ENCODE data around the gene SAMSN1. TPM values are rescaled to one million over a fixed set of nuclear protein-coding genes. Genes with fewer than 3 reads are reported as not detected.
"Not testable (repeated sequence)": the region's sequence is repeated elsewhere in the genome, so short reads cannot be mapped to it uniquely, and the experiment has no call there.

SAMSN1 gene
- total RNA-seq, 2 donors from 2014 or later, result 2.8 to 4.2 TPM

DNA sequence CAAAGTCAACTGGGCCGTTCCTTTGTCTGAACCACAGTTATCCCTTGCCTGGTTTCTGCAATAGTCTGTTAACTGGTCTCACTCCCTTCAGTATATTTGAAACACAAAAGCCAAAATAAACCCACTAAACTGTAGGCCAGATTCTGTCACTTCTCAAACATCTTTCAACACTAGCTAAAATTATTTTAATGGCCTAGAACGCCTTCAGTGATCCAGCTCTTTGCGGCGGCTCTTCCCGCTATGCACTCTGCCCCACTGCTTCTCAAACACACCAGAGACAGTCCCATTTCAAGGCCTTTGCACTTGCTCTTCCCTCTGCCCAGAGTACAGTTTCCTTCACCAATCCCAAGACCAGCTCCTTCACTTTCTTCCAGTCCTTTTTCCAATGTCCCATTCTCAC lies 9.2 kb downstream of the SAMSN1 start:
- intact Hi-C loops (cut with DNase I, micrococcal nuclease), result no loop called here
- no peak for DNase-seq
- ATAC-seq, result no peak

DNA sequence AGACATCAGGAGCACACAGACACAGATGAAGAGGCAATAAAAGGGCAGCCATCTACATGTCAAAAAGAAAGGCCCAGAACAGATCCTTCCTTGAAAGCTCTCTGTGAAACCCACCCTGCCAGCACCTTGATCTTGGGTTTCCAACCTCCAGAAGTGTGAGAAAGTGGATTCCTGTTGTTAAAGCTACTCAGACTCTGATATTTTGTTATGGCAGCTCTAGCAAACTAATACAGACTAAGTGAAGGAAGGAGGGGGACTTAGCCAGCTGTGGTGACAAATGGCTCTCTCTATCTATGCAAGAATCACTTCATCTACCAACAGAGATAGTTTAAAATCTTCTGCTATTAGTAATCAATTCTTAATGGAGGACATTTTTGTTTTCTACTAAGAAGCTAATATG lies 10.4 kb downstream of the SAMSN1 start:
- ATAC-seq (no peak), DNase-seq (no peak)
- intact Hi-C loops (cut with DNase I, micrococcal nuclease), result no loop called here

DNA sequence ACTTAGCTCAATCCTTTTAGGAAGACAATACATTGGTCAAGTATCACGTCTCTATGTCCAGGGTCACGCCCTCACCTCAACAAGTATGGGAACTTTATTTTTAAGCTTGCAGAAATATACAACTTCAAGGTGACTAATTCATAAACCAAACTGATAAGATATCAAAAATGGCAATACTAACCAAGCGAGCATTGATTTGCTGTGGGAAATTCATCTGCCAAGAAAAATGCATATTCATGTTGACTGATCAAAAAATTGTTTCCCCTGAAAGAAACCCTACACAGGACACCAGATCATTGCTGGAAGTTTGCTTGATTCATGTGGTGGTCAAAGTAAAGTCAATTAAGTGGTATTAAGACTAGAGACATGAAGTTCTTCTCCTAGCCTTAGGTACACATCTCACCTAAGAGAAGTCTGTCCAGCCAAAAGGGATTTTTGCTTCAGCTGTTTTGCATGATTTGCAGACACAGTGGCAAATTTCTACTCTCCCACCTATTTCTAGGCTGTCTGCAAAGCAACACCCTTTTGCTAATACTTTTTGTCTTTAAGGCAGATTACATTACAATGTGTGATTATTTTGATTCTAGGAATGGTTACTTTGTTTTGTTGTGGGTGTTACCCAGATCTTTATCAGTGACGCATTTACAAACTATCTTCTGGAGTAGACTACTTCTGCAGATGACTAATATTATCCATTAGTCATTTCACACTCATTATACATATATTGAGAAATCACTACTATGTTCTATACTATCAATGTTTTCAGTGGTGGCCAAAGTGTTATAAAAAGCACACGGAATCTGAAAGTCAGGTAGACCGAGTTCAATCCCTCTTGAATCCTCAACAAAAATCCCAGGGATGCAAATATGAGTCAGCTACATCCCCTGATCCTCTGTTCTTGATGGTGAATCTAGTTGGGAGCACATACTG lies 12.4 kb downstream of the SAMSN1 start:
- ATAC-seq (no peak), DNase-seq (no peak)
- intact Hi-C loops (cut with DNase I, micrococcal nuclease), result no loop called here

DNA sequence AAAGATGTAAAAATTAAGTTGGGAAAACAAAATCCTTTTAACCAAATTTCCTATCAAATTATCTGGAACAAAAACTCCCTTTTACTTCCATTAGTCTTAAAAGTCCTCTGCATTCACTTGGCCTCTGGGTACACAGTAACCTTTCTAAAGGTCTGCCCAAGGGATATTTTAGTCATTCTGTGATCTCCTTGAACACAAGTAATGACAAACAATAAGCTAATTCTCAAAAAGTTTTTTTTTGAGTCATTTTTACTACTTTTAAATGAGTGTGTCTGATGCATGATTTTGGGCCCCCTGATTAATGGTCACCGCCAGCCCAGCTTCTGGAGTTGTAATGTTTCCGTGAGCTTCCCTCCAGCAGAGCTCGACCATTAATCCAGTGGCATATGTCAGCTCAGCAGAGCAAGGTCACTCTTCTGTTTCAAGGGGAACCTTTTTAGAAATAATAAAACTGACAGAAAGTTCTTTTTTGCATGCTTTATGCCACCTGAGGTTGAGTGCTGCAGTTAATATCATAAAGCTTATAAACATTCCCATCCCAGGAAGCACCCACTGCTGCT lies 14.3 kb downstream of the SAMSN1 start:
- intact Hi-C loops (cut with DNase I, micrococcal nuclease), result no loop called here
- ATAC-seq, result no peak

DNA sequence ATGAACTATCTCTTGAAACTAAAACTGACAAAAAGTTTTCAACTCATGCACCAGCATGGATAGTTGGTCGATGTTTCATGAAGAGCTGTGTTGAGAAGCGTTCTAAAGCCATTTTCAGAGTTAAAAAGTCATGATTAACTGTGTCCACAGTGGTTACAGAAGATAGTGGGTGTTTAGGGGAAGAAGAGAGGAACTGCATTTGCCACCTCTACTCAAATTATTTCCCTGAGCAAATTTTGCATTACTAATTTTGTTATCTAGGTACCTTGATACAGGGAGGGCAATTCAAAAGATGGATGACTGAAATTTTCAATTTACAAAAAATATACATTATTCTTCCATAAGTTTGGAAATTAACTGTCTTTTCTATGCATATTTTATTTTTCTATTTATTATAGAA lies 15.5 kb downstream of the SAMSN1 start:
- intact Hi-C loops (cut with DNase I, micrococcal nuclease), result no loop called here
- no peak for ATAC-seq

More for the DNA sequence above, 14.3 kb downstream of the SAMSN1 start:
- no peak for DNase-seq

DNA sequence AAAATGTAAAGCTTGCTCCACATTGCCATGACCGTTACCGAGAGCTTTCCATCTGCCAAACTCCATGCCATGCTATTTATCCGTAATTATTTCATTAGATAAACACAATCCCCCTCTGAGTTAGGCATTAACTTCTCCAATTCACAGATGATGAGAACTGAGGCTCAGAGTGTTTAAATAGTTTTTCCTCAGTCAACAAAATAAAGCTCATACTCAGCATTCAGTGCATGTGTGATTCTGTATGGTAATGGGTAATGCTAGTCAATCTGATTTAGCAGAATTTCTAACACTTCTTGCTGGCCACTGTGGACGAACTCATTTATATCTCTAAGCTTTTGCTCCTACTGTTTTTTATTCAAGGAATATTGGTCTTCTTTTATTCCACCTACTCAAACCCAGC lies 17.3 kb downstream of the SAMSN1 start:
- intact Hi-C loops (cut with DNase I, micrococcal nuclease), result no loop called here
- DNase-seq, result no peak
- no peak for ATAC-seq

More for the DNA sequence above, 15.5 kb downstream of the SAMSN1 start:
- no peak for DNase-seq

DNA sequence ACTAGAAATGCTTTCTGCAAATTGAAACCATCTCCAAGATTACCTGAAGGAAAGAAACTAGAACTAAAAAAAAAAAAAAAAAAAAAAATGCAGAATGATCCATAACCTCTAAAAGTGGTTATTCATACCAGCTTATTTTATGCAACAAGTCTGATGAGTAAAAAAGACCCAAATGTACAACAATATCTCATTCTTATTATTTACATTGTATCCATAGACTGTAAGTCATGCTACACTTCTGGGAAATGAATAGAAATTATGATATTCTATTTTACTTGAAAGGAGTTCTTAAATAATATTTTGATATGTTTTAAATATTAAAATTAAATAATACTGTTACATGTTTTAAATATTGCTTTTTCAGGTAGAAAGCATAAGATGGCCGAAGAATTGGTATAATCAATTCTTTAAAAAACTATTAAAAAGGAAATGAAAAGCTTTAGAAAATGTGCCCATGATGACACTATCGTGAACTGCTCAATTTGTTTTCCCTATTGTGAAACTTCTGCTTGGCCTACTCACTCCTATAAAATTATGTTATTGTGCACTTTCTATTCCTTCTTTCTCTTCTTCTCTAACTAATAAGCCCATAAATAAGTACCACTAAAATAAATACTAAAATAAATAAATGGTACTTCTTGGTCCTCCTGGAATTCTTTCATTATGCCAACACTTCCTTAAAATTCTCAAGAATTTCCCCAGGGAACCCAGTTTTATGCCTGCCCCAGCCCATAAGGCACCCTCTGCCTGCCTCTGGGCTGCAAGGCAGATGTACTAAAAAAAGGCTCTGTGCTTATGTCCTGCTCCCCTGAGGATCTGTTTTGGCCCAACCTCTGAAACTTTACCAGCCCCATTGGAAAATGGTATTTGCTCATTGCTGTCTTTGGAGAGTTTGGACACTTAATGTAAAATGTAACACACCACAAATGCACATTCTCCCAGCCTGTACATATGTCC lies 18.1 kb downstream of the SAMSN1 start:
- ATAC-seq (no peak), DNase-seq (no peak)
- intact Hi-C loops (cut with DNase I, micrococcal nuclease), result no loop called here

DNA sequence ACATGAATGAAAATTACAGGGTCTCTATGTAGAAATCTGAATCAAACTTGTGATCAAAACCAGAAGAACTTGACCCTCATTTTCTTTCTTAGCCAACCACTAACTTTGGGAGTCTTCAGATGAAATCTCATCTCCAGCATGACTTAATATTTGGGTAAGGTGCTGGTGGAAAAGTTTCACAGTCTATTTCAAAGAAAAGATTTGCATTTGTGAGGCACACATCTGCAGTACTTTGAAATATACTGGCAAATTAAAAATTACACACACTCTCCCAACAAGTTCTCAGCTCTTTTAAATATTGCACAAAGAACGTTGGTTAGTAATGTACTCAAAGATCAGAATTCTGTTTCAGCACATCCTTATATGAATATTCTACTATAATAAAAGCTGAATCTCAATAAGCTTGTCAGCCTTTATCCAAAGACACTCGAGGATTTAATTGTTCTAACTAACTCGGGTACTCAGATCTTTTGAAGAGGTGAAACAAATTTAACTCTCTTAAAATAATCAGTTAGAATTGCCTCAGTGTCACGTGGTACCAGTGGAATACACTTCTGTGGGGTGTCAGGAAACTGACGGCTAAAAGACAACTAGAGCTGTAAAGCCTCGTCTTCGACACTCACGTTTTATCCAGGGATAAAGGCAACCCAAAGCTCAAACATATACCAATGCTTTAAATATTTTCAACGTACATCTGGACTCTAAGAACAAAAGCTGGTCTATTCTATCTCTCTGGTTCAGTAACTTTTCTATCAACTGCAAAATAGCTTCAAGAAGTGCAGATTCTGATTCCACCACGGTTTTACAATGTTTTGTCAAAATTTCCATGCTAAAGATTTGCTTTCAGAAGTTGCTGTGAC lies 19.0 kb downstream of the SAMSN1 start:
- no peak for ATAC-seq
- intact Hi-C loops (cut with DNase I, micrococcal nuclease), result no loop called here
- no peak for DNase-seq

DNA sequence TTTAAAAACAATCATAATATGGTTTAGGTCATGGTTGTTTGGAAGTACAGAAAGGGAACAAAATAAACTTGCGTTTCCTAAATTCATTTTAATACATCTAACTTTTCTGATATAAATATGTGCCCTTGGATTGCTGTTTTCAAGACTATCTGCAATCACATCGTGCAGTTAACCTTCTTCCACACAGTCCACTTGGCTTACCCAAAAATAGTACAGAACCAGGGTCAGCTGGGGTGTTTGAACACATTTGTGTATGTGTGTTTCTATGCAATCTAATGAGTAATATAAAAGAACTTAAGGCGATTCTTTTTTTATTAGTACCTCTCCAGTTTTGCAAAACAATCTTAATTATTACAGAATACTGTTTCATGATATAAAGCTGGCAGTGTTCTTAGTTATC lies 19.9 kb downstream of the SAMSN1 start:
- ATAC-seq, result no peak
- intact Hi-C loops (cut with DNase I, micrococcal nuclease), result no loop called here
- DNase-seq, result no peak

DNA sequence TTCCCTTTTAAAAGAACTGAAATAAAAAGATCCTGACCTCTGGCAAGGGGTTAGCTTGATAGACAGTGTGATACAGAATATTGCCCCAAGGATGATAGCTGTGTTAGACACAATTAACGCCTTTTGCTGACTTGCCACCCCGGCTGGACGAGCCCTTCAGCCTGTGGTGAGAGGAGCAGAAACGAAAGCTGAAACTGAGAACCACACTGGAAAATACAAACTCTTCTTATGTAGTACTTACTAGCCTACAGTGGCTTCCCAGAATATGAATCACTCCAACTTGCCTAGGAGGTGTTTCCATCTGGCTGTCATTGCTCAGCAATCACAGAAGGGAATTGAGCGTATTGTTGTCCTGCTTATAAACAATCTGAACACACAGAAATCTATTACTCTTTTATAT lies 22.9 kb downstream of the SAMSN1 start:
- ATAC-seq, result no peak
- intact Hi-C loops (cut with DNase I, micrococcal nuclease), result no loop called here
- peak in 1 of 2 donors; percentile 15 for DNase-seq

DNA sequence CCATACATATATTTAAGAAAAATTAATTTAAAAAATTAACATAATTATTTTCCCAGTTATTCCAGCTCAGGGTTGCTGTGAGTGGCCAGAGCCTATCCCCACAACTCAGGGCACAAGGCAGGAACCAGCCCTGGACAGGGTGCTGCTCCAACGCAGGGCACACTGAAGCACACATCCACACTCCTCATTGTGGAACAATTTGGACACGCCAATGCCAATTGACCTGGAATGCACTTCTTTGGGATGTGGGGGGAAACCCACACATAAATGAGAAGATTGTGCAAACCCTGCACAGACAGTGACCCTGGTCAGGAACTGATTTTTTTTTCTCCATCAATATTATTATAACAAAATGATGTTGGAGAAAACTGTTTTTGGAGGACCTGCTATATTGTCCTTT lies 23.4 kb downstream of the SAMSN1 start:
- ATAC-seq, result no peak
- no peak for DNase-seq
- intact Hi-C loops (cut with DNase I, micrococcal nuclease), result no loop called here

DNA sequence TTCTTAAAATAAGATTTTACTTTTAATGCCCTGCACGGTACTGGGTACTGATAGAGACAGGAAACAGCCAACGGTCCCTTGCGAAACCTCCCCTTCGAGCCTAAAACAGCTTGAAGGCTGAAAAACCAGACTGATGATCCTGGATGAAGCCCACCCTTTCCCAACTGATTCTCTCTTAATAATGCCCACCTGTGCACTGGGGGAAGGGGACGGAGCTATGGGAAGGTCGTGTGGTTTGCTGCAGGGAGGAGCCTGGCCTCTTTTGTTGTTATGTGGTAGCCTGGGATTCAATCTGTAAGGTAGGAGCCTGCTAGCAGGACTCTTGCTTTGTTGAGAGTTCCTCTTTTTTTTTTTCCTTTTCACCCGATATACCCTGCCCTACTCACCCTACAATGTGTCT lies 25.6 kb downstream of the SAMSN1 start:
- ATAC-seq, result no peak
- DNase-seq, result no peak
- intact Hi-C loops (cut with DNase I, micrococcal nuclease), result no loop called here

DNA sequence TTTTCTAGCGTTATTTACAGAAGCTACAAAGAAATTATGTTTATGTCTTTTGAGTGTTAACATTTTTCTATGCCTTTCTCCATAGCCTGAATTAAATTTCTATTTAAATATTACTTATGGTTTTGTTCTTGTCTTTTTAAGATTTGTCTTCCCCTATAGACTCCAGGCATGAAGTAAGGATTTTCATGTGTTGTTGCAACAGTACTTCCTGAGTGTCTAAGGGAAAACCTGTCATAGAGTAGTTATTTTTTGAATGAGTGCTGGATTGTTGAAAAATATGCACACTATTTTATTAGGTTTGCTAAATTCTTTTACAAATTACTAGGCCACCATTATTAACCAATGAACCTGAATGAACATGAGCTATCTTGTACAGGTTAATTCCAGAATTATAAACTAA lies 27.1 kb downstream of the SAMSN1 start:
- intact Hi-C loops (cut with DNase I, micrococcal nuclease), result no loop called here
- DNase-seq, result no peak
- no peak for ATAC-seq

DNA sequence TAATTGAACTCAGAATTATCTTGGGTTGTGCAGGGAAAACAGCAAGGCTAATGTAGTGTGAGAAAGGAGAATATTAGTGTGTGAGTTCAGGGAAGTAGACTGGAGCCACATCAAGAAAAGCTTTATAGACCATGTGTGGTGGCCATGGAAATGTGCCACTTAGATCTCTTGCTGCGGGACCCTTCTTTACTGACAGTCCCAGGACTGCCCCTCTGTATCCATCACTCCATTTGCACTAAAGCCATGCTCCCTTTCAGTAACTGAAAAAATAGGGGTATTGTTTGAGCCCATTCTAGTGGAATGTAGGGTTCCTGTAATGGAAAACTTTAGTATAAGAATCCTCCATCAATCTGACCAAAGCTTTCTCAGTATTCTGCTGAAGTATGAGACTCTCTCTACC lies 32.3 kb downstream of the SAMSN1 start:
- no peak for DNase-seq
- no peak for ATAC-seq
- intact Hi-C loops (cut with DNase I, micrococcal nuclease), result no loop called here

DNA sequence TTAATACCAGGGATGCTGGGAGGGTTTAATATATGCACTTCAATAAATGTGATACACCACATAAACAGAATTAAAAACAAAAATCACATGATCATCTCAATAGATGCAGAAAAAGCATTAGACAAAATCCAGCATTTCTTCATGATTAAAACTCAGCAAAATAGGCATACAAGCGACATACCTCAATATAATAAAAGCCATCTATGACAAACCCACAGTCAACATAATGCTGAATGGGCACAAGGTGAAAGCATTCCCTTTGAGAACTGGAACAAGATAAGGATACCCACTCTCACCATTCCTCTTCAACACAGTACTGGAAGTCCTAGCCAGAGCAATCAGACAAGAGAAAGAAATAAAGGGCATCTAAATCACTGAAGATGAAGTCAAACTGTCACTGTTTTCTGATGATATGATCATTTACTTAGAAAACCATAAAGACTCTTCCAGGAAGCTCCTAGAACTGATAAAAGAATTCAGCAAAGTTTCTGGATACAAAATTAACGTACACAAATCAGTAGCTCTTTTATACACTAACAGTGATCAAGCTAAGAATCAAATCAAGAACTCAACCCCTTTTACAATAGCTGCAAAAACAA lies 39.2 kb downstream of the SAMSN1 start:
- intact Hi-C loops (cut with DNase I, micrococcal nuclease); ATAC-seq; DNase-seq: not testable (repeated sequence)

DNA sequence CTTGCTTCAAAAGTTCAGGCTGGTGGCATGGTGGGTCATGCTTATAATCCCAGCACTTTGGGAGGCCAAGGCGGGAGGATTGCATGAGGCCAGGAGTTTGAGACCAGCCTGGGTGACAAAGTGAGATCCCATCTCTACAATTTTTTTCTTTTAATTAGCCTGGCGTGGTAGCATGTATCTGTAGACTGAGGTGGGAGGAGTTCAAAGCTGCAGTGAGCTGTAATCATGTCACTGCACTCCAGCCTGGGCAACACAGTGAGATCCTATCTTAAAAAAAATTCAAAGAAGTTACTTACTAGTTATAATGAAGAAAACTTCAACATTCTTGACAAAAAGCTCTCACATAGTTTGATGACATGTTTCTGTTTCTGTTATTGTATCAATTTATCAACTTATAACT lies 45.2 kb downstream of the SAMSN1 start:
- intact Hi-C loops (cut with DNase I, micrococcal nuclease), result no loop called here
- ATAC-seq (no peak), DNase-seq (no peak)

DNA sequence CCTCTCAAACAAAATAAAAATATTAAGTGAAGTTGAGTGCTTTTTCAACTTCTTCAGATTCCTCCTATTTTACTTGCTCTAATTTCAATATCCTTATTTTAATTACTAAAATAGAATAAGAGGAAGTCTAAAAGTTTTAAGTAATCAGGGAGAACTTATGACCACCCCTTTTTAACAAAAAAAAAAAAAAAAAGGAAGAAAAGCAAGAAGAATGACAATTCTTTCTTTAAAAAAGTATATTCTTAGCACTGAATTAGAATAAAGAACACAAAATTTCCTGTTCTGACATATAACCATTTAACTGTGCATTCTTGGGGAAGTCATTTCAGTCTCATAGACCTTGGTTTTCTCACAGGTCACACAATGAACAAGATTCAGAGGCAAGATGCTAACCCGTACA lies 46.8 kb downstream of the SAMSN1 start:
- DNase-seq (no peak), ATAC-seq (no peak)
- intact Hi-C loops (cut with DNase I, micrococcal nuclease), result no loop called here

DNA sequence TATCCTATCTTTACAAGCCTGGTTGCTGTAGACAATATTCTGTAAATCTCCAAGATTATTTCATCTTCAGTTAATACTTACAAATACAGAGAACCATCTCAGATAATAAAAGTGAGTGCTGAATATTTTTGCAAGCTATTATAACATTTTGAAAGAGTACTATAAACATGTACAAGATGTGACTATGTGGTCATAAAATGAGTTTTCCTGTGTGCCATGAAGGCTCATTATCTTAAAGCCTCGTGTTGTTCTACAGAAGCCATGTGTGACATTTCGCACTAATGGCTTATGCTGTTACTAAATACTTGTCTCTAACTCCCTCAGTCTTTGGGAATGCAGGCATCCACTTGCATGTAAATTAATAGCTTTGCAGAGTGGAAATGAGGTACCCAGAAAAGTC lies 48.3 kb downstream of the SAMSN1 start:
- DNase-seq (no peak), ATAC-seq (no peak)
- intact Hi-C loops (cut with DNase I, micrococcal nuclease), result no loop called here

Data from left colon (tissue), 2 donors.